A673 (cell line): ENCODE data around the gene AVPR1A. TPM values are rescaled to one million over a fixed set of nuclear protein-coding genes. Genes with fewer than 3 reads are reported as not detected.

Experiments used
- BruUV-seq: library from RNA; stranded (reverse); fragments of 400-500 nt; replicated peaks from 2 replicates; lab custom pipeline; 2021; lab: Mats Ljungman, UMichigan
- CTCF ChIA-PET: fragments of 300-600 bp; sonication (Branson Sonifier 250); formaldehyde crosslinking; loops from one replicate; lab custom pipeline; 2022; ENCODE audit warnings: antibody characterized with exemption; lab: Charles Lee
- POLR2A ChIA-PET: fragments of 300-600 bp; sonication (Branson Sonifier 250); formaldehyde crosslinking; loops from one replicate; lab custom pipeline; 2022; ENCODE audit warnings: antibody characterized with exemption; ENCODE audit not compliant: low non-redundant PET; lab: Charles Lee
- DNase-seq: peaks from one replicate; pipeline ENCODE4 v3.0.0-alpha.2; 2015; ENCODE audit warnings: low spot score
- H3K27ac ChIP-seq: fragments of 200-600 bp; sonication (generic); 2 replicates; pipeline ENCODE4 v1.5.1; 2016; ENCODE audit warnings: mixed run types, low read depth, mild to moderate bottlenecking, mixed read lengths, antibody characterized with exemption, low read length; ENCODE audit not compliant: poor library complexity, severe bottlenecking
- H3K27me3 ChIP-seq: fragments of 200-600 bp; sonication (generic); replicated peaks from 2 replicates; pipeline ENCODE4 v1.6.1; 2017; ENCODE audit warnings: mixed run types, low read depth, mild to moderate bottlenecking, mixed read lengths, antibody characterized with exemption, low read length; ENCODE audit not compliant: insufficient read depth, poor library complexity
- H3K36me3 ChIP-seq: fragments of 200-600 bp; sonication (generic); 2 replicates; pipeline ENCODE4 v1.6.1; 2016; ENCODE audit warnings: mixed run types, mild to moderate bottlenecking, mixed read lengths, antibody characterized with exemption, low read length; ENCODE audit not compliant: insufficient read depth, poor library complexity, severe bottlenecking
- H3K4me1 ChIP-seq: fragments of 200-600 bp; sonication (generic); 2 replicates; pipeline ENCODE4 v1.6.1; 2017; ENCODE audit warnings: mixed run types, mild to moderate bottlenecking, mixed read lengths, antibody characterized with exemption, low read length; ENCODE audit not compliant: insufficient read depth, poor library complexity, severe bottlenecking
- H3K4me3 ChIP-seq: fragments of 200-600 bp; sonication (generic); 2 replicates; pipeline ENCODE4 v1.5.1; 2016; ENCODE audit warnings: low read depth, mixed run types, mild to moderate bottlenecking, mixed read lengths, low read length; ENCODE audit not compliant: poor library complexity, severe bottlenecking
- H3K9me3 ChIP-seq: fragments of 200-600 bp; sonication (generic); 2 replicates; pipeline ENCODE4 v1.6.1; 2016; ENCODE audit warnings: mixed run types, low read depth, mild to moderate bottlenecking, mixed read lengths, antibody characterized with exemption, low read length; ENCODE audit not compliant: poor library complexity, severe bottlenecking
- CTCF ChIP-seq: fragments of 300-800, 200-600 bp; sonication (generic); conservative IDR thresholded peaks from 2 replicates; pipeline ENCODE4 v1.5.1; 2017; ENCODE audit warnings: low read depth, mild to moderate bottlenecking, antibody characterized with exemption, low read length, moderate library complexity, mixed read lengths
- EZH2 ChIP-seq: fragments of 200-600 bp; sonication (generic); IDR thresholded peaks from 2 replicates; pipeline ENCODE4 v1.6.1; 2017; ENCODE audit warnings: borderline replicate concordance, low read depth, mild to moderate bottlenecking, mixed read lengths, antibody characterized with exemption, low read length; ENCODE audit not compliant: poor library complexity, severe bottlenecking
- intact Hi-C: fragments of 100-400 bp; cut with micrococcal nuclease; formaldehyde crosslinking; loops from one replicate; pipeline ENCODE4 v1.10.0; 2022; ENCODE audit not compliant: unreplicated experiment
- total RNA-seq: library from RNA; stranded (reverse); gene quantifications from 2 replicates; pipeline ENCODE4 v1.2.3, GENCODE V29; 2021

The AVPR1A gene
- total RNA-seq, 1 experiment from 2014 or later = 1.9 TPM

GRCh38 chr12:63151623-63152320, 771 bp upstream of the AVPR1A start:
- Histone ChIP-seq H3K36me3 (no peaks in the 10 kb centered on the region), H3K27ac (no peak overlapping the region), H3K4me1 (no peaks in the 10 kb centered on the region), H3K9me3 (no peaks in the 10 kb centered on the region), H3K27me3 (peaks cover 45% of the 10 kb centered on the region), H3K4me3 (peak overlapping the region; percentile 40)
- BruUV-seq = no TSS peak
- DNase-seq = peak; percentile 83
- peak; percentile 90 for TF ChIP-seq CTCF
- TF ChIP-seq EZH2 = peak; percentile 48
- ChIA-PET POLR2A (interaction anchor here (0.5 to 0.7 kb wide), 2 partner anchors 21 to 922 kb away, joined by 3 read pairs; no protein-coding TSS in a partner anchor), CTCF (interaction anchor here (0.6 to 1.1 kb wide), 2 partner anchors 8 to 614 kb away, joined by 3 read pairs; no protein-coding TSS in a partner anchor)
- intact Hi-C loops = loop anchor here (5.0 kb wide), 1 partner anchor 126 kb away; no protein-coding TSS in a partner anchor

DNA sequence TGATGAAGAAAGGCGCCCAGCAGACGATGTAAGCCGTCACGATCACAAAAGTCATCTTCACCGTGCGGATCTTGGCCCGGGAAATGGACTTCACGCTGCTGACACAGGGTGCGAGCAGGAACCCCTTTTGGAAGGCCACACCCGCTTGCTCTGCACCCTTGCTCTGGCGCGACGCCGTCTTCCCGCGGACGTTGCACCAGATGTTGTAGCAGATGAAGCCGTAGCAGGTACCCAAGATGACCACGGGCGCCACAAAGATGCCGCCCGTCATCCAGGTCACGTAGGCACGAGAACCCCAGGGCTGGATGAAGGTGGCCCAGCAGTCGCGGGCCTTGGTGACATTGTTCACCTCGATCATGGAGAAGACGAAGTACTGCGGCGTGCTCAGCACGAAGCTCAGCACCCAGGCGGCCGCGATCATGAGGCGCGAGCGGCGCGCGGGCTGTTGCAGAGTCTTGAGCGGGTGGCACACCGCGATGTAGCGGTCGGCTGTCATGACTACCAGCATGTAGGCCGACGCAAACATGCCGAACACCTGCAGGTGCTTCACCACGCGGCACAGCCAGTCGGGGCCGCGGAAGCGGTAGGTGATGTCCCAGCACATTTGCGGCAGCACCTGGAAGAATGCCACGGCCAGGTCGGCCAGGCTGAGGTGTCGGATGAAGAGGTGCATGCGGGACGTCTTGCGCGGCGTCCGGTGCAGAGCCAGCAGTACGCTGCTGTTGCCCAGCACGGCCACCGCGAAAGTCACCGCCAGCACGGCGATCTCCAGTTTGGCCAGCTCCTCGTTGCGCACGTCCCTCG, 890 bp downstream of the AVPR1A start:
- peaks cover 45% of the 10 kb centered on the region for H3K27me3 ChIP-seq
- intact Hi-C loops = loop anchor here (5.0 kb wide), 1 partner anchor 127 kb away; no protein-coding TSS in a partner anchor
- no peaks in the 10 kb centered on the region for H3K9me3 ChIP-seq
- DNase-seq = no peak
- TF ChIP-seq CTCF (no peak), EZH2 (no peak)
- peak overlapping the region; percentile 40 for H3K4me3 ChIP-seq
- no peaks in the 10 kb centered on the region for H3K4me1 ChIP-seq
- ChIA-PET POLR2A (no interaction called here), CTCF (no interaction called here)
- H3K36me3 ChIP-seq = no peaks in the 10 kb centered on the region
- no TSS peak for BruUV-seq
- H3K27ac ChIP-seq = no peak overlapping the region

DNA sequence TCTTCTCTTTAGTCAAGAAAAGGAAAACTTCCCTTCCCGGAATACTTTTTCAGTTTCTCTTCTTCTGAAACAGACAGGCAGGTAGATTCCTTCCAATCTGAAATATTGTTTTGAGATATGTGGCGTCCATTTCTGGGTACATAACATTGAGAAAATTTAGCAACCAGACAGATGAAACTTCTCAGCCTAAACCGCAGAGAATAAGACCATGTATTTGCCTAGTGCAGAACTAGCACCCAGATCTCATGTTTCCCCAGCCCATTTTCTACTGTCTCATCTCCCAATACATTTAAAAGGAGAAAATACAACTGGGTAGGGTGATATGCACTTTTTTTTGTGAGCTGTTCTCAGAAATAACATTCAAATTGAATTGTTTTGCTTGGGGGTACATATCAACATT, 6.4 kb downstream of the AVPR1A start:
- ChIA-PET POLR2A (no interaction called here), CTCF (no interaction called here)
- Histone ChIP-seq H3K36me3 (no peaks in the 10 kb centered on the region), H3K4me3 (no peak overlapping the region), H3K27me3 (peaks cover 22% of the 10 kb centered on the region), H3K27ac (no peak overlapping the region), H3K9me3 (no peaks in the 10 kb centered on the region), H3K4me1 (no peaks in the 10 kb centered on the region)
- BruUV-seq = no TSS peak
- intact Hi-C loops = no loop called here
- no peak for DNase-seq
- TF ChIP-seq EZH2 = no peak
- no peak for TF ChIP-seq CTCF
